Measurements from ENCODE around the gene NOTUM.

DNA sequence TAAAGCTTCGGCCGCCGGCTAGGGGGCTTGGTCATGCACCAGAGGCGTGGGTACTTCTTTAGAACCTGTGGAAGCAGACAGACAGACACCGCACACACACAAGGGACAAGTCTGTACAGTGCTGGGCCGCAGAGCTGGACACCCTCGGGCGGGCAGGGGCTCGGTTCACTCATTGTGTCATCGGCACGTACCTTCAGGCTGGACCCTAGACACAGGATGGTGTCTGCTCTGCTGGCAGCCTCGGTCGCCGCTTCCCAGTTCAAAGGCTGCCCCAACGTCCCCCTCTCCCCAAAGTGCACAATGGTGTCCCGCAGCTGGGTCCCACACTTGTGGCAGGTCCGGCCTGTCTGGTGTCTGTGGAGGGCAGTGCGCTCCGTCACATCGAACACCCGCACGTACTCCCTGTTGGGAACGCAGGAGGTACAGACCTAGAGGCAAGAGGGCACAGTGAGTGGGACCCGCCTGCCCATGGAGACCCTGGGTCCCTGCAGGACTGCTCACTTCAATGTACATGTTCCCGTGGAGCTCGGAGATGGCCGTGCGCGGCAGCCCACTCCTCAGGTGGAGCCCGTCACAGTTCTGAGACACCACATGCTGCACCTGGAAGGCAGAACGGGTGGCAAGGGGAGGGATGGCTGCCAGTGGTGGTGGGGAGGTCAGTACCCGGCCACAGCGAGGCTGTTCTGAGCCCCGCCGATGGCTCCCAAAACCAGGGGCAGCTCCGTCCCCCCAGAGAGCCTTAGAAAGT lies 46.7 kb downstream of the NOTUM start:
- TF ChIP-seq, protein P1, sequence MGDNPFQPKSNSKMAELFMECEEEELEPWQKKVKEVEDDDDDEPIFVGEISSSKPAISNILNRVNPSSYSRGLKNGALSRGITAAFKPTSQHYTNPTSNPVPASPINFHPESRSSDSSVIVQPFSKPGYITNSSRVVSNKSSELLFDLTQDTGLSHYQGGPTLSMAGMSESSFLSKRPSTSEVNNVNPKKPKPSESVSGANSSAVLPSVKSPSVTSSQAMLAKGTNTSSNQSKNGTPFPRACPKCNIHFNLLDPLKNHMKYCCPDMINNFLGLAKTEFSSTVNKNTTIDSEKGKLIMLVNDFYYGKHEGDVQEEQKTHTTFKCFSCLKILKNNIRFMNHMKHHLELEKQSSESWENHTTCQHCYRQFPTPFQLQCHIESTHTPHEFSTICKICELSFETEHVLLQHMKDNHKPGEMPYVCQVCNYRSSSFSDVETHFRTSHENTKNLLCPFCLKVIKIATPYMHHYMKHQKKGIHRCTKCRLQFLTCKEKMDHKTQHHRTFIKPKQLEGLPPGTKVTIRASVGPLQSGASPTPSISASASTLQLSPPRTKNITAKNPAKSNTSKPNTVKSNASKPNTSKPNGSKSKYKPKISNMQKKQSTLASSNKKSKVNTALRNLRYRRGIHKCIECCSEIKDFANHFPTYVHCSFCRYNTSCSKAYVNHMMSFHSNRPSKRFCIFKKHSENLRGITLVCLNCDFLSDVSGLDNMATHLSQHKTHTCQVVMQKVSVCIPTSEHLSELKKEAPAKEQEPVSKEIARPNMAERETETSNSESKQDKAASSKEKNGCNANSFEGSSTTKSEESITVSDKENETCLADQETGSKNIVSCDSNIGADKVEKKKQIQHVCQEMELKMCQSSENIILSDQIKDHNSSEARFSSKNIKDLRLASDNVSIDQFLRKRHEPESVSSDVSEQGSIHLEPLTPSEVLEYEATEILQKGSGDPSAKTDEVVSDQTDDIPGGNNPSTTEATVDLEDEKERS (tag by site-specific recombination; IDR thresholded peaks at IDR 0.05): no peak
- TF ChIP-seq, protein P2, sequence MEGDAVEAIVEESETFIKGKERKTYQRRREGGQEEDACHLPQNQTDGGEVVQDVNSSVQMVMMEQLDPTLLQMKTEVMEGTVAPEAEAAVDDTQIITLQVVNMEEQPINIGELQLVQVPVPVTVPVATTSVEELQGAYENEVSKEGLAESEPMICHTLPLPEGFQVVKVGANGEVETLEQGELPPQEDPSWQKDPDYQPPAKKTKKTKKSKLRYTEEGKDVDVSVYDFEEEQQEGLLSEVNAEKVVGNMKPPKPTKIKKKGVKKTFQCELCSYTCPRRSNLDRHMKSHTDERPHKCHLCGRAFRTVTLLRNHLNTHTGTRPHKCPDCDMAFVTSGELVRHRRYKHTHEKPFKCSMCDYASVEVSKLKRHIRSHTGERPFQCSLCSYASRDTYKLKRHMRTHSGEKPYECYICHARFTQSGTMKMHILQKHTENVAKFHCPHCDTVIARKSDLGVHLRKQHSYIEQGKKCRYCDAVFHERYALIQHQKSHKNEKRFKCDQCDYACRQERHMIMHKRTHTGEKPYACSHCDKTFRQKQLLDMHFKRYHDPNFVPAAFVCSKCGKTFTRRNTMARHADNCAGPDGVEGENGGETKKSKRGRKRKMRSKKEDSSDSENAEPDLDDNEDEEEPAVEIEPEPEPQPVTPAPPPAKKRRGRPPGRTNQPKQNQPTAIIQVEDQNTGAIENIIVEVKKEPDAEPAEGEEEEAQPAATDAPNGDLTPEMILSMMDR (tag by site-specific recombination; IDR thresholded peaks at IDR 0.05): no peak
- no peak for TF ChIP-seq ZNF473 (tag by site-specific recombination; IDR thresholded peaks at IDR 0.05)
- no peak for TF ChIP-seq ZNF19 (tag by site-specific recombination; IDR thresholded peaks at IDR 0.05; ENCODE audit: low read depth)
- no peak for TF ChIP-seq ZNF37A (tag by site-specific recombination; IDR thresholded peaks at IDR 0.05)

Measured in HEK293 (cell line).